SK-N-SH (cell line): ENCODE data around the gene MTERF2. TPM values are rescaled to one million over a fixed set of nuclear protein-coding genes. Genes with fewer than 3 reads are reported as not detected.

Experiments used
- CTCF ChIA-PET: fragments of 300-600, 350-600 bp; formaldehyde crosslinking; extraction: SDS; loops from one replicate; lab custom pipeline; 2021; lab: Yijun Ruan, JAX
- POLR2A ChIA-PET: fragments of 350-600 bp; sonication (Branson Sonifier 250); formaldehyde crosslinking; extraction: SDS; loops from one replicate; lab custom pipeline; 2020; ENCODE audit warnings: antibody characterized with exemption, inconsistent platforms; lab: Yijun Ruan, JAX
- DNase-seq: peaks from one replicate; pipeline ENCODE4 v3.0.0; 2012
- H2AFZ ChIP-seq: fragments of 200-600 bp; sonication (generic); 2 replicates; pipeline ENCODE4 v1.8.1; 2016; ENCODE audit warnings: antibody characterized with exemption, mild to moderate bottlenecking, low read depth
- H3F3A ChIP-seq: fragments of 200-600 bp; sonication (generic); replicated peaks from 2 replicates; pipeline ENCODE3; 2016; ENCODE audit warnings: antibody characterized with exemption, mild to moderate bottlenecking; ENCODE audit not compliant: insufficient read depth
- H3K27ac ChIP-seq, 2 experiments: fragments of 200-500 bp in 1 of 2; fragments of 200-600 bp in 1 of 2; sonication (Bioruptor generic) in 1 of 2; sonication (generic), shearing (Covaris generic) in 1 of 2; 2 replicates each; pipeline versions ENCODE4 v1.5.1 to v1.6.1; 2014 to 2016; ENCODE audit warnings: low read depth in 2 of 2, inconsistent platforms in 1 of 2, low read length in 1 of 2, mild to moderate bottlenecking in 1 of 2, mixed read lengths in 1 of 2
- H3K27me3 ChIP-seq: fragments of 200-600 bp; sonication (generic), shearing (Covaris generic); 2 replicates; pipeline ENCODE4 v1.6.1; 2016; ENCODE audit warnings: mixed run types; ENCODE audit not compliant: insufficient read depth
- H3K36me3 ChIP-seq, 2 experiments: fragments of 200-500 bp in 1 of 2; fragments of 200-600 bp in 1 of 2; sonication (Bioruptor generic) in 1 of 2; sonication (generic) in 1 of 2; replicated peaks in 1 of 2; 2 replicates each; pipeline versions ENCODE3 to v1.5.1; 2014 to 2016; ENCODE audit warnings: low read length in 1 of 2, mild to moderate bottlenecking in 1 of 2; ENCODE audit not compliant: insufficient read depth in 2 of 2, control insufficient read depth in 1 of 2
- H3K4me1 ChIP-seq, 2 experiments: fragments of 200-500 bp in 1 of 2; fragments of 200-600 bp in 1 of 2; sonication (Bioruptor generic) in 1 of 2; sonication (generic), shearing (Covaris generic) in 1 of 2; 2 replicates each; pipeline versions ENCODE4 v1.5.1 to v1.6.1; 2014 to 2016; ENCODE audit warnings: low read depth in 1 of 2, low read length in 1 of 2, mixed run types in 1 of 2; ENCODE audit not compliant: insufficient read depth in 2 of 2, control insufficient read depth in 1 of 2
- H3K4me2 ChIP-seq: fragments of 200-600 bp; sonication (generic), shearing (Covaris generic); 2 replicates; pipeline ENCODE4 v1.6.1; 2017; ENCODE audit warnings: mixed run types
- H3K4me3 ChIP-seq, 2 experiments: fragments of 200-500 bp in 1 of 2; fragments of 200-600 bp in 1 of 2; sonication (Bioruptor generic) in 1 of 2; sonication (generic), shearing (Covaris generic) in 1 of 2; 2 replicates each; pipeline versions ENCODE4 v1.5.1 to v1.8.1; 2014 to 2016; ENCODE audit warnings: low read depth in 2 of 2, inconsistent platforms in 1 of 2, low read length in 1 of 2, mild to moderate bottlenecking in 1 of 2, mixed read lengths in 1 of 2, moderate library complexity in 1 of 2
- H3K79me2 ChIP-seq: fragments of 200-600 bp; sonication (generic); 2 replicates; pipeline ENCODE4 v1.8.1; 2017; ENCODE audit warnings: mild to moderate bottlenecking; ENCODE audit not compliant: insufficient read depth
- H3K9ac ChIP-seq: fragments of 200-600 bp; sonication (generic); 2 replicates; pipeline ENCODE4 v1.6.1; 2017; ENCODE audit warnings: mixed run types
- H3K9me2 ChIP-seq: fragments of 200-600 bp; sonication (generic); 2 replicates; pipeline ENCODE4 v1.6.1; 2017; ENCODE audit warnings: mixed run types
- H3K9me3 ChIP-seq: fragments of 200-600 bp; sonication (generic); 2 replicates; pipeline ENCODE4 v1.6.1; 2017; ENCODE audit warnings: mixed run types, mild to moderate bottlenecking, moderate library complexity
- H4K20me1 ChIP-seq: fragments of 200-600 bp; sonication (generic); 2 replicates; pipeline ENCODE4 v1.6.1; 2017; ENCODE audit warnings: mild to moderate bottlenecking, mixed run types; ENCODE audit not compliant: insufficient read depth
- EZH2phosphoT487 ChIP-seq: fragments of 200-600 bp; sonication (generic); IDR thresholded peaks from 2 replicates; pipeline ENCODE4 v1.6.1; 2017; ENCODE audit warnings: low read depth, mixed run types, mild to moderate bottlenecking, antibody characterized with exemption, moderate library complexity, borderline replicate concordance
- FOXJ3 ChIP-seq: sonication (generic); formaldehyde crosslinking; IDR thresholded peaks from 2 replicates; pipeline ENCODE4 v1.5.1; 2020; ENCODE audit warnings: mild to moderate bottlenecking, missing genetic modification reagents
- FOXM1 ChIP-seq: IDR thresholded peaks from 2 replicates; pipeline ENCODE4 v1.4.0; 2012; ENCODE audit warnings: low read depth, mild to moderate bottlenecking
- JUND ChIP-seq: IDR thresholded peaks from 2 replicates; pipeline ENCODE4 v1.4.0; 2012
- MAX ChIP-seq: IDR thresholded peaks from 2 replicates; pipeline ENCODE4 v1.4.0; 2012; ENCODE audit warnings: low read depth
- NRF1 ChIP-seq: IDR thresholded peaks from 2 replicates; pipeline ENCODE4 v1.6.1; 2012; ENCODE audit warnings: low read depth, mild to moderate bottlenecking, low read length
- RXRA ChIP-seq: IDR thresholded peaks from 2 replicates; pipeline ENCODE4 v1.4.0; 2012; ENCODE audit warnings: low read depth, mild to moderate bottlenecking, borderline replicate concordance
- SIN3A ChIP-seq: IDR thresholded peaks from 2 replicates; pipeline ENCODE4 v1.6.1; 2012; ENCODE audit warnings: low read depth, mild to moderate bottlenecking, low read length, moderate library complexity, borderline replicate concordance
- TCF12 ChIP-seq: IDR thresholded peaks from 2 replicates; pipeline ENCODE4 v1.4.0; 2012
- TEAD4 ChIP-seq: IDR thresholded peaks from 2 replicates; pipeline ENCODE4 v1.4.0; 2012; ENCODE audit warnings: mild to moderate bottlenecking, borderline replicate concordance; ENCODE audit not compliant: insufficient read depth
- USF2 ChIP-seq: fragments of 150-350 bp; IDR thresholded peaks from 2 replicates; pipeline ENCODE4 v1.6.1; 2017; ENCODE audit warnings: antibody characterized with exemption, low read length, low read depth, borderline replicate concordance
- YY1 ChIP-seq: IDR thresholded peaks from 2 replicates; pipeline ENCODE4 v1.4.0; 2012; ENCODE audit warnings: low read depth, mild to moderate bottlenecking
- WGBS: methylation state at CpG from one replicate; pipeline ENCODE4 v1.1.6; 2017; ENCODE audit warnings: low lambda C conversion rate; 5-methylcytosine and 5-hydroxymethylcytosine counted together
- polyA plus RNA-seq, 3 experiments: library from polyadenylated mRNA; depleted of rRNA; stranded (reverse); fragments of >200 nt; gene quantifications; 2 replicates each; pipeline ENCODE4 v1.2.3, GENCODE V29; 2012
- TF ChIP-seq, protein P1 (sequence below): fragments of 150-350 bp; IDR thresholded peaks from 2 replicates; pipeline ENCODE4 v1.6.1; 2016; ENCODE audit warnings: mild to moderate bottlenecking, low read depth, low read length
- TF ChIP-seq, protein P2 (sequence below): IDR thresholded peaks from 2 replicates; pipeline ENCODE4 v1.6.1; 2012; ENCODE audit warnings: mild to moderate bottlenecking, low read depth, low read length, moderate library complexity

Gene MTERF2
- polyA plus RNA-seq, 1 of the 3 experiments (the other 2 are of a cell fraction) = 5.9 TPM

DNA sequence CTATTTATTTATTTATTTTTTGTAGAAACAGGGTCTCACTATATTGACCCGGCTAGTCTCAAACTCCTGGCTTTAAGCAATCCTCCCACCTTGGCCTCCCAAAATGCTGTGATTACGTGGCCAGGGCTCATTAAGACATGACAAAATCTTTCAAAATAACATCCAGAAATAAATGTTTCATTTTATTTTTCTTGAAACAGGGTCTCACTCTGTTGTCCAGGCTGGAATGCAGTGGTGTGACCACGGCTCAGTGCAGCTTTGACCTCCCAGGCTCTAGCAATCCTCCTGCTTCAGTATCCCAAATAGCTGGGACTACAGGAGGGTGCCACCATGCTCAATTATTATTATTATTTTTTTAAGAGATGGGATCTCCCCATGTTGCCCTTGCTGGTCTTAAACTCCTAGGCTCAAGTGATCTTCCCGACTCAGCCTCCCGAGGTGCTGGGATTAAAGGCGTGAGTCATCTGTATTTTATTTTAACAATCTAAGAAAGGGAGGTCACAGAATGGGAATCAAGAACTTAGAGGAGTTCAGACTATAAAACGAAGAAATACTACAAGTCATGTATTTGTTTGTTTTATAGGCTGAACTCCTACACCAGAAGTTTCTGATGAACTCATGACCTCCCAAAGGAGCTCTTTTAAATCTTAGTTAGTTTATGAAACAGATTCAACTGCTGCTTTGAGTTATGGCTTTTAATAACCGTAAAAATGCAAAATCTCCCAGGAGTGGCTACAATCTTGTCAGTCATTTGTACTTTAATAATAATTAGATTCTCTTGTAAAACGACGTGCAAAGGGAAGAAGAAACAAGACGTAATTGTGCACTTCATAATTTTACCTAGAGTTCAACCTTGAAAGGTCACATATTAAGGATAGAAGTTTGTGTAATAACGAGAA, 33.3 kb downstream of the MTERF2 start:
- POLR2A ChIA-PET = no interaction called here

DNA sequence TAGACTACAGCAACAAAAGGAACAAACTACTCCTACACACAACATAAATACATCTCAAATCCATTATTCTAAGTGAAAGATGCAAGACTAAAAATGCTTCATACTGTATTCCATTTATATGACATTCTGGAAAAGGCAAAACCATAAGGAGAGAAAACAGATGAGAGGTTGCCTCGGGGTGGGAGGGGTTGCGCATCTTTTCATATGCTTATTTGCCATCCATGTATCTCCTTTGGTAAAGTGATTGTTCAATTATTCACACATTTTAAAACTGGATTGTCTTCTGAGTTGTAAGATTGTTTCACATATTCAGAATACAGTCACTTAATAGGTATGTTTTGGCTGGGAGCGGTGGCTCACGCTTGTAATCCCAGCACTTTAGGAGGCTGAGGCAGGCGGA, 36.4 kb downstream of the MTERF2 start:
- Histone ChIP-seq H3F3A (peaks cover 6% of the 10 kb centered on the region), H3K36me3 (no peaks in the 10 kb centered on the region), H3K79me2 (peaks cover 16% of the 10 kb centered on the region; the same call in 1 of the 2 replicates), H3K27me3 (no peaks in the 10 kb centered on the region), H3K9me2 (no peaks in the 10 kb centered on the region), H3K9ac (no peak overlapping the region), H3K9me3 (no peaks in the 10 kb centered on the region), H4K20me1 (no peaks in the 10 kb centered on the region), H3K4me1 (peaks cover 4 to 9% of the 10 kb centered on the region in 2 experiments; a peak in 1 of 4 replicates), H3K27ac (no peak overlapping the region), H3K4me3 (no peak overlapping the region), H2AFZ (no peak overlapping the region), H3K4me2 (no peak overlapping the region)
- ChIA-PET CTCF (interaction anchor here (1.0 kb wide), 1 partner anchor 9 kb away, joined by 4 read pairs; no protein-coding TSS in a partner anchor), POLR2A (no interaction called here)
- WGBS = 96% methylated on average over 5 of the region's 5 CpGs
- TF ChIP-seq NRF1 (no peak), JUND (no peak), FOXM1 (no peak), TCF12 (no peak), EZH2phosphoT487 (no peak)
- DNase-seq = no peak

More for the DNA sequence above, 33.3 kb downstream of the MTERF2 start:
- H3K79me2 ChIP-seq = peaks cover 42% of the 10 kb centered on the region
- H3K9me2 ChIP-seq = no peaks in the 10 kb centered on the region
- peaks cover 9% of the 10 kb centered on the region in 2 experiments; a peak in 2 of 4 replicates for H3K4me1 ChIP-seq
- no peak overlapping the region for H3K4me2 ChIP-seq
- TF ChIP-seq JUND = no peak
- TF ChIP-seq, protein P1, sequence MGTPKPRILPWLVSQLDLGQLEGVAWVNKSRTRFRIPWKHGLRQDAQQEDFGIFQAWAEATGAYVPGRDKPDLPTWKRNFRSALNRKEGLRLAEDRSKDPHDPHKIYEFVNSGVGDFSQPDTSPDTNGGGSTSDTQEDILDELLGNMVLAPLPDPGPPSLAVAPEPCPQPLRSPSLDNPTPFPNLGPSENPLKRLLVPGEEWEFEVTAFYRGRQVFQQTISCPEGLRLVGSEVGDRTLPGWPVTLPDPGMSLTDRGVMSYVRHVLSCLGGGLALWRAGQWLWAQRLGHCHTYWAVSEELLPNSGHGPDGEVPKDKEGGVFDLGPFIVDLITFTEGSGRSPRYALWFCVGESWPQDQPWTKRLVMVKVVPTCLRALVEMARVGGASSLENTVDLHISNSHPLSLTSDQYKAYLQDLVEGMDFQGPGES = no peak
- no peak for TF ChIP-seq EZH2phosphoT487
- TF ChIP-seq SIN3A = no peak
- peaks cover 6% of the 10 kb centered on the region for H3F3A ChIP-seq
- no peak for DNase-seq
- no peaks in the 10 kb centered on the region for H3K36me3 ChIP-seq
- no peak overlapping the region for H3K27ac ChIP-seq
- H3K9ac ChIP-seq = no peak overlapping the region
- WGBS = 94% methylated on average over 12 of the region's 12 CpGs
- H3K9me3 ChIP-seq = no peaks in the 10 kb centered on the region
- CTCF ChIA-PET = interaction anchor here (1.4 to 2.0 kb wide), 3 partner anchors 11 to 596 kb away, joined by 3 to 8 read pairs (median 5); partner anchors contain the start of gene POLR3B
- H4K20me1 ChIP-seq = peaks cover 20% of the 10 kb centered on the region
- H2AFZ ChIP-seq = no peak overlapping the region
- no peaks in the 10 kb centered on the region for H3K27me3 ChIP-seq
- H3K4me3 ChIP-seq = no peak overlapping the region

DNA sequence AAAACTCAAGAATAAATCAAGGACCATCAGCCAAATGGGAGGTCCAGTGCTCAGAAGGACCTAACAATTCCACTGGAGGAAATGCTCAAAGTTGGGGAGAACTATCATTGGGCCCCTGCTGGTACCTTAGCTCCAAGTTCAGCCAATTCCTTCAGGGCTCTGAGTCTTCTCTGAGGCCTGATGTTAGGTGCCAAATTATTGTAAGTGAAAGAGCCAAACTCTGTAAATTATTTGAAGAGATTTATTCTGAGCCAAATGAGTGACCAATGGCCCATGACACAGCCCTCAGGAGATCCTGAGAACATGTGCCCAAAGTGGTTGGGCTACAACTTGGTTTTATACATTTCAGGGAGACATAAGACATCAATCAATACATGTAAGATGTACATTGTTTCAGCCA, 39.5 kb downstream of the MTERF2 start:
- Histone ChIP-seq H3K4me1 (no peaks in the 10 kb centered on the region), H3K9me3 (peaks cover 10% of the 10 kb centered on the region), H3F3A (no peaks in the 10 kb centered on the region), H4K20me1 (no peaks in the 10 kb centered on the region), H3K4me2 (no peak overlapping the region), H2AFZ (no peak overlapping the region), H3K9ac (no peak overlapping the region), H3K4me3 (no peak overlapping the region), H3K27me3 (no peaks in the 10 kb centered on the region), H3K79me2 (no peaks in the 10 kb centered on the region), H3K36me3 (peaks cover 0 to 4% of the 10 kb centered on the region in 2 experiments), H3K27ac (no peak overlapping the region), H3K9me2 (no peaks in the 10 kb centered on the region)
- no peak for DNase-seq
- ChIA-PET CTCF (interaction anchor here (1.9 kb wide), 1 partner anchor 28 kb away, joined by 8 read pairs; no protein-coding TSS in a partner anchor), POLR2A (no interaction called here)
- no peak for TF ChIP-seq YY1
- TF ChIP-seq FOXJ3 (CRISPR knock-in tag) = no peak
- TF ChIP-seq RXRA = no peak
- no peak for TF ChIP-seq MAX
- TF ChIP-seq USF2 = no peak
- TF ChIP-seq, protein P2, sequence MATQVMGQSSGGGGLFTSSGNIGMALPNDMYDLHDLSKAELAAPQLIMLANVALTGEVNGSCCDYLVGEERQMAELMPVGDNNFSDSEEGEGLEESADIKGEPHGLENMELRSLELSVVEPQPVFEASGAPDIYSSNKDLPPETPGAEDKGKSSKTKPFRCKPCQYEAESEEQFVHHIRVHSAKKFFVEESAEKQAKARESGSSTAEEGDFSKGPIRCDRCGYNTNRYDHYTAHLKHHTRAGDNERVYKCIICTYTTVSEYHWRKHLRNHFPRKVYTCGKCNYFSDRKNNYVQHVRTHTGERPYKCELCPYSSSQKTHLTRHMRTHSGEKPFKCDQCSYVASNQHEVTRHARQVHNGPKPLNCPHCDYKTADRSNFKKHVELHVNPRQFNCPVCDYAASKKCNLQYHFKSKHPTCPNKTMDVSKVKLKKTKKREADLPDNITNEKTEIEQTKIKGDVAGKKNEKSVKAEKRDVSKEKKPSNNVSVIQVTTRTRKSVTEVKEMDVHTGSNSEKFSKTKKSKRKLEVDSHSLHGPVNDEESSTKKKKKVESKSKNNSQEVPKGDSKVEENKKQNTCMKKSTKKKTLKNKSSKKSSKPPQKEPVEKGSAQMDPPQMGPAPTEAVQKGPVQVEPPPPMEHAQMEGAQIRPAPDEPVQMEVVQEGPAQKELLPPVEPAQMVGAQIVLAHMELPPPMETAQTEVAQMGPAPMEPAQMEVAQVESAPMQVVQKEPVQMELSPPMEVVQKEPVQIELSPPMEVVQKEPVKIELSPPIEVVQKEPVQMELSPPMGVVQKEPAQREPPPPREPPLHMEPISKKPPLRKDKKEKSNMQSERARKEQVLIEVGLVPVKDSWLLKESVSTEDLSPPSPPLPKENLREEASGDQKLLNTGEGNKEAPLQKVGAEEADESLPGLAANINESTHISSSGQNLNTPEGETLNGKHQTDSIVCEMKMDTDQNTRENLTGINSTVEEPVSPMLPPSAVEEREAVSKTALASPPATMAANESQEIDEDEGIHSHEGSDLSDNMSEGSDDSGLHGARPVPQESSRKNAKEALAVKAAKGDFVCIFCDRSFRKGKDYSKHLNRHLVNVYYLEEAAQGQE = no peak
- no peak for TF ChIP-seq TEAD4
- no peak for TF ChIP-seq NRF1
